Stimulated activated CD8-positive, alpha-beta memory T cell treated with anti-CD3 and anti-CD28 coated beads, Interleukin-2, amount 100 ng/mL, for 1 hour (primary cell): ENCODE results near the gene EFS.
"Not testable (repeated sequence)": the region's sequence is repeated elsewhere in the genome, so short reads cannot be mapped to it uniquely, and the experiment has no call there.

Source experiments
- DNase-seq, 2 donors: peaks; one replicate each; pipeline ENCODE4 v3.0.0-alpha.2; 2020; ENCODE audit warnings: low read depth in 2 of 2

Gene EFS

DNA sequence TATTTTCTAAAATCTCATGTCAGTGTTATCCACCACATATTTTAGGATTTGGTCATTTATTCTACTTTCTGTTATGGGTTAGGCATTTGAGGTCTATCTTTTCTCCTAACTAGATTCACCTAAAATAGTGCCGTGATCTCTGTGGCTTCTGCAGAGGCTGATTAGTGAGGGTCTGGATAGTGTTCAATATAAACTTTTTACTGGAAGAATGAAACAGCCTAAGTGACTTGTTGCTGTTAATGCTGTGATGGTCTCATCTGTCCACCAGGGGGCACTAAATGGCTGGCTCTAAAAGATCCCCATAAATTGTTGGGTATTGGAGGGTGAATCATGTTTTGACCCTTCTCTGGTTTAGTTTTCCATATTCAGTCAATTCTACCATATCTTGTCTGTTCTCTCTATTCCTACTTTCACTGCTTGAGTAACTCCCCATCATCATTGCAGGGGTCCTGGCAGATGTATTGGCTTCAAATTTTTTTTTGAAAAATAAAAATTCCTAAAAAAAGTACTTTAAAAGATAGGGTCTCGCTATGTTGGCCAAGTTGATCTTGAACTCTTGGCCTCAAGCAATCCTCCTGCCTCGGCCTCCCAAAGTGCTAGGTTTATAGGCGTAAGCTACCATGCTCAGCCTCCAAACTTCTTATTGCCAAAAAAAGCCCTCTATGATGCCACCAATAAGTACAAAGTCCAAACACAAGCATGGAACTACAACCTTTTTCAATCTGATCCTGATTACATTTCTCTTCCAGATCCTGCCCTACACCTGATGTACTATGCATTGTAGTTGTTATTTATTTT is 36.8 kb downstream of the EFS start:
- DNase-seq: peak; percentile 30 to 37

DNA sequence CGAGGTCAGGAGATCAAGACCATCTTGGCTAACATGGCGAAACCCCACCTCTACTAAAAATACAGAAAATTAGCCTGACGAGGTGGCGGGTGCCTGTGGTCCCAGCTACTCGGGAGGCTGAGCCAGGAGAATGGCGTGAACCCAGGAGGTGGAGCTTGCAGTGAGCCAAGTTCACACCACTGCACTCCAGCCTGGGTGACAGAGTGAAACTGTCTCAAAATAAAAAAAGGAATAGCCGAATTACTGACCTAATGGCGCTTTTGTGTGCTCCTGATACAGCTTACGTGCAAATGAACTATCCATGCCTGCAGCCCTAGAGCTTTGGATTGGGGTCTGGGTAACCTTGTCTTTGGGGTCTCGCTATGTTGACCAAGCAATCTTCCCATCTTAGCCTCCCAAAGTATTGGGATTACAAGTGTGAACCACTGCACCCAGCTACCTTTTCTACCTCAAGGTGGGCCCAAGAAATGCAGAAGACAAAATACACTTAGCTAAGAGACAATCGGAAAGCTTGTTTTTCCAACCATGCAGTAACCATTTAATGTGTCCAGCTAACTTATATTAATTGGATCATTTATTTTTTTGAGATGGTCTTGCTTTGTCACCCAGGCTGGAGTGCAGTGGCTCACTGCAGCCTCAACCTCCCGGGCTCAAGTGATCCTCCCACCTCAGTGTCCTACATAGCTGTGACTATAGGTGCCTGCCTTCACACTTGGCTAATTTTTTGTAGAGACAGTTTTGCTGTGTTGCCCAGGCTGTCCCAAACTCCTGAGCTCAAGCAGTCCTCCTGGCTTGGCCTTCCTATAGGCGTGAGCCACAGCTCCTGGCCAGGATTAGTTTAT is 38.3 kb downstream of the EFS start:
- no peak for DNase-seq

DNA sequence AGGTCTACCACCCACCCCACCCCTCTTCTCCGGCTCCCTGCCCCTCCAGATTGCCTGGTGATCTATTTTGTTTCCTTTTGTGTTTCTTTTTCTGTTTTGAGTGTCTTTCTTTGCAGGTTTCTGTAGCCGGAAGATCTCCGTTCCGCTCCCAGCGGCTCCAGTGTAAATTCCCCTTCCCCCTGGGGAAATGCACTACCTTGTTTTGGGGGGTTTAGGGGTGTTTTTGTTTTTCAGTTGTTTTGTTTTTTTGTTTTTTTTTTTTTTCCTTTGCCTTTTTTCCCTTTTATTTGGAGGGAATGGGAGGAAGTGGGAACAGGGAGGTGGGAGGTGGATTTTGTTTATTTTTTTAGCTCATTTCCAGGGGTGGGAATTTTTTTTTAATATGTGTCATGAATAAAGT is 39.2 kb downstream of the EFS start:
- DNase-seq: not testable (repeated sequence)

DNA sequence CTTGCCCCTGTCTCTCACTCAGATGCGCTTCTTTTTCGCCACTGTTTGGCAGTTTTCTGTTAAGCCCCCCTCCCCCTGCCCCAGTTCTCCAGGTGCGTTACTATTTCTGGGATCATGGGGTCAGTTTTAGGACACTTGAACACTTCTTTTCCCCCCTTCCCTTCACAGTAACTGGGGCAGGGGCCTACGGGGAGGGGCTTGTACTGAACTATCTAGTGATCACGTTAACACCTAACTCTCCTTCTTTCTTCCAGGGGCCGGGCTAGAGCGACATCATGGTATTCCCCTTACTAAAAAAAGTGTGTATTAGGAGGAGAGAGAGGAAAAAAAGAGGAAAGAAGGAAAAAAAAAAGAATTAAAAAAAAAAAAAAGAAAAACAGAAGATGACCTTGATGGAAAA is 40.0 kb downstream of the EFS start:
- DNase-seq: no peak

DNA sequence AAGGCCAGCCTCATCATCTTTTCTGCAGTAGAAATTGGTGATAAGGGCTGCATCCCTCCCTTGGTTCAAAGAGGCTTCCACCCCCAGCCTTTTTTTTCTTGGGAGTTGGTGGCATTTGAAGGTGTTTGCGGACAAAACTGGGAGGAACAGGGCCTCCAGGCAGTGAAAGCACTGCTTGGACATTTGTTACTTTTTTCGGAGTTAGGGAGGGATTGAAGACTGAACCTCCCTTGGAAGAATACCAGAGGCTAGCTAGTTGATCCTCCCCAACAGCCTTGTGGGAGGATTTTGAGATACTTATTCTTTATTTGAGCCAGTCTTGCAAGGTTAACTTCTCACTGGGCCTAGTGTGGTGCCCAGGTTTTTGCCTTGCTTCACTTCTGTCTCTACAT is 40.5 kb downstream of the EFS start:
- DNase-seq: no peak

DNA sequence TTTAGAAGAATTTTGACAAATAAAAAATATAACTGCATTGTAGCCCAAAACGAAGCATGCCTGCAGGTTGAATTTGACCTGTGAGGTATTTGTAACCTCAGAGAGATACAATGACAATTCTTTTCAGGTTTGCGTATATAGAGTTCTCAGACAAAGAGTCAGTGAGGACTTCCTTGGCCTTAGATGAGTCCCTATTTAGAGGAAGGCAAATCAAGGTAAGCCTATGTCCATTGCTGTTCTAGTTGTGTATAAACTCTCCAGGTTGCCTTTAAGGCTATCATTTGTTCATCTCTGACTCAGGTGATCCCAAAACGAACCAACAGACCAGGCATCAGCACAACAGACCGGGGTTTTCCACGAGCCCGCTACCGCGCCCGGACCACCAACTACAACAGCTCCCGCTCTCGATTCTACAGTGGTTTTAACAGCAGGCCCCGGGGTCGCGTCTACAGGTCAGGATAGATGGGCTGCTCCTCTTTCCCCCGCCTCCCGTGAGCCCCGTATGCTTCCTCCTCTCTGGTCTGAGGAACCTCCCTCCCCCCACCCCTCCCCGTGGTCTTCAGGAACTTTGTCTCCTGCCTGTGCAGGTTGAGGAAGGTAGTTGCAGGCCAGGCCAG is 41.0 kb downstream of the EFS start:
- DNase-seq: no peak

DNA sequence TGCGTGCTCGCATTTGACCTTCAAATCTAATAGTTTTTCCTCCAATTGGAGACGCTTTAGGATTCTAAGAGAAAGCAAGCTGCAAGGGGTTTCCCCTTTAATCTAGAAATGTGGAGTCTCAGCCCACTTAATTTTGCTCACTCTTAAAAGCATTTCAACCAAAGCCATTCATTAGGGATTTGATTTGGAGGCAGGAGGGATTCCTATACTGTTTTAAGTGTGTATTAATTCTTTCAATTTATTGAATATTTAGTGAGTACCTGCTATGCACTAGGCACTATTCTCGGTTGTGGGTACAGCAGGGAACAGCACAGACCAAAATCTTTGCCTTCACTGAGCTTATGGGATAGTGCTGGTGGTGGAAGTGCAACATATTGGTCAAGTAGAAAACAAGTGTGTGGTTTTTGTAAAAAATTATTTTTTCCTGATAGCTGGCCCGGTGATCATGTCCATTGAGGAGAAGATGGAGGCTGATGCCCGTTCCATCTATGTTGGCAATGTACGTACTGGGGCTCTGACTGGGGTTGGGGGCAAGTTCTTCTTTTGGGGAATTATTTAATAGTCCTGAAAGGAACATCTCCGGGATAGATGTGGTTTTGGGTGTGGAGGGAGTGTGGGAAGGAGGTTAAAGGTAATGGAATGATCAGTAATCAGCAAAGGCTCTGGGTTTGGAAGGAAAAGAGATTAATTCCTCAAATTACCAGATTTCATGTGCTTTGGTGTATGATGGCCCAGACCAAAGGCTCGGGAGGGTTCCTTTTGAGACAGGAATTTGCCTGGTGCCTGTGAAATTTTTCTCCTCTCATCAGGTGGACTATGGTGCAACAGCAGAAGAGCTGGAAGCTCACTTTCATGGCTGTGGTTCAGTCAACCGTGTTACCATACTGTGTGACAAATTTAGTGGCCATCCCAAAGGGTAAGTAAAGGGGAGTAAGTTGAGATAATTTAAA is 42.1 kb downstream of the EFS start:
- no peak for DNase-seq

DNA sequence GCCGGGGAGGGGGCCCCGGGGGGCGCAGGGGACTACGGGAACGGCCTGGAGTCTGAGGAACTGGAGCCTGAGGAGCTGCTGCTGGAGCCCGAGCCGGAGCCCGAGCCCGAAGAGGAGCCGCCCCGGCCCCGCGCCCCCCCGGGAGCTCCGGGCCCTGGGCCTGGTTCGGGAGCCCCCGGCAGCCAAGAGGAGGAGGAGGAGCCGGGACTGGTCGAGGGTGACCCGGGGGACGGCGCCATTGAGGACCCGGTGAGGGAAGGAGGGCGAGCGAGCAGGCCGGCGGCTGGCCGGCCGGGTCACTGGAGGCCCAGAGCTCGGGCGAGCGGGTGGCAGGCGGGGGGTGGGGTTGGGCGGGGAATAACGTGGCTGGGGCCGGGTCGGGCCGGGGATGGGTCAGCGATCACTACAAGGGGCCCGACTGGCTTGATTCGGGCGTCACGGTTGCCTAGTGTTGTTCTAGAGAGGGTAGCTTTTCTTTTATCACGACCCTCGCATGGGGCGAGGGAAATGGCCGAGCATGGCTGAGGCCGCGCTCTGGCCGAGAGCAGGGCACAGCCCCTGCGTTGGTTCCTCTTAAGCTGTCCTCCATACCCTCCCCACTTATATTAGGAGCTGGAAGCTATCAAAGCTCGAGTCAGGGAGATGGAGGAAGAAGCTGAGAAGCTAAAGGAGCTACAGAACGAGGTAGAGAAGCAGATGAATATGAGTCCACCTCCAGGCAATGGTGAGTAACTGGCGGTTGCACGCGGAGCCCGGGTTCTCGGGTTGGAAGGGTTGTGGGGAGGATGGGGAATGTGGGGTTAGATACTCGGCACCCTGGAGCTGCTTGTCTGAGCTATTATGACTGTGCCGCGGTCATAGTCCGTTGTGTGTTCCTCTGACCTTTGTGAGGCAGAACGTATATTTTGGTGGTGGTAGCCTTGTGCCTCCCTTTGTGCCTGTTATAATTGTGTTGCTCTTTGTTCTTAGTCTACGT is 43.1 kb downstream of the EFS start:
- DNase-seq: no peak

DNA sequence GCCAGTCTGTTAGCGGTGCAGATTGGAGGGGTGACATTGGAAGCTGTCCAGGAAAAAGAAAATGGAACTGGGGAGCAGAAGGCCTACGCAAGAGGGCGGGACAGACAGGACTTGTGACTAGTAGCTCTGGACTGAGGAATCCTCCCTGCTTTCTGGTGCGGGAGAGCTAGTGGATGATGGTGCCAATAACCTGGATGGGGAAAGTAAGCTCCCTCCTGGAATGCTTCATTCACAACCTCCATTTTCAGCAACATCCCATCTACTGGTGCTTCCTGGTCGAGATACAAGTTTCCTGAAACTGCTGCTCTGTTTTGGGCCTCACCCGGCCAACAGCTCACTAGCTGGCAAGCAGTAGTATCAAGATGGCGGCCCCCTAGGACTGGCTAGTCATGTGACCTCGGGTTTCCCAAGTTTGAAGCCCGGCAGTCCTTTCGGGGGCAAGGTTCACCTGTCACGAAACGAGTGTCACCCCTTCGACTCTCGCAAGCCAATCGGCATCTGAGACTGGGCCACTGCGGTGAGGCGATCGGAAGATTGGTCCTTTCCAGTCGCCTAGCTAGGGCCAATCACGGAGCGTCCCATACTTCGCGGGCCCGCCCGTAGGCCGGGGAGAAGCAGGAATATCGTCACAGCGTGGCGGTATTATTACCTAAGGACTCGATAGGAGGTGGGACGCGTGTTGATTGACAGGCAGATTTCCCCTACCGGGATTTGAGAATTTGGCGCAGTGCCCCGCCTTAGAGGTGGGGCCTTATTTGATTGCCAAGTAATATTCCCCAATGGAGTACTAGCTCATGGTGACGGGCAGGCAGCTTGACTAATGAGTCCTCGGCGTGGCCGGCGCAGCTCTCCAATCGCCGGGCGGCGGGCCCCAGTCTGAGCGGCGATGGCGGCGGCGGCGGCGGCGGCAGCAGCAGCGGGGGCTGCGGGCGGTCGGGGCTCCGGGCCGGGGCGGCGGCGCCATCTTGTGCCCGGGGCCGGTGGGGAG is 44.1 kb downstream of the EFS start, which contains the start of gene PABPN1:
PABPN1 (plus strand) TSS at position 874 of the 988 bp plus-strand sequence; CDS start at position 887, 13 bp downstream.
- peak; percentile 91 to 93 for DNase-seq

DNA sequence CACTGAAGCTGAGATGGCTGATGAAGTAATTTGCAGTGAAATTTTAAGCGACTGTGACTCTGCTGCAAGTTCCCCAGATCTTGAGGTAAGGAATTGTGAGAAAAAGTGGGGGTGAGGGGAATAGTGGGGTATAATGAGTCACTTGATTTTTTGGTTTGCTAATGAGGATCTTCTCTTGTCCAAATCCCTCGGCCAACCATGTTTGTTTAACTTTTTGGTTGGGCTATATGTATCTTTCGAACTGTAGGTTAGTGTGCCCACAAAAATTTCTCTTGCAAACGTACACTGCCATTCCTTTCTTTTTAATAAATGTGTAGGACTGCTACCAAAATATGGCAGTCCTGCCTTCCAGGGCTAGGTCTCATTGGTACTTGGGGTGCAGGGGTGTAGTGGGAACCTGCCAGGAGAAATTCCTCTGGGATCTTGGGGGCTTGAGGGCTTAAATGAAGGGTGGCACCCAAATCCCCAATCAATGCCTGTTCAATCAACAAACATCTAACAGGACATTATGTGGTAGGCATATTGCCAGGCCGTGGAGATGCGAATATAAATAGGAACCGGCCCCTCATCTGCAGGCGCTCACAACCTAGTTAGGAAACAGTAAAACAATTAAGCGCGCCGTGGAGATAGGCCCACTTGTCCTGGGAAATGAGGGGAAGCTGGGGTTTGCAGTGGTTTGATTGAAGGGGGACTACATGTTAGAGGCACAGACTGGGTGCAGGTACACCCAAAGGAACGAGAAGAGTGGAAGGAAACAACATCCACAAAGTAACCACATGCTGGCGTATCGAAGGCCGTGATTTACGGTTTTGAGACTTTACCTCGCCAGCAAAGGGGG is 45.0 kb downstream of the EFS start:
- DNase-seq: no peak

DNA sequence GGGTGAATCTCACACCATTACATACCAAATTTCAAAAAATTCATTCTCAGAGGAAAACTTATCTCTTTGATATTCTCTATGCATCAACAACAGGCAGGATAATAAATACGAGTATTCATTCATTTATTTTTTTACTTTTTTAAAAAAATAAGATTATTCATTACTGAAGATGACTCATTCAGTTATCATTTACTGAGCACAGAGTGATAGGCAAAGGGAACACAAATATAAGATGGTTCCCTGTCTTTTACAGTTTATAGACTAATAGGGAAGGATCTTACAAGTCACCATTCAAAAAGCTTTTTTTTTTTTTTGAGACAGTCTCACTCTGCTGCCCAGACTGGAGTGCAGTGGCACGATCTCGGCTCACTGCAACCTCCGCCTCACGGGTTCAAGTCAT is 48.7 kb downstream of the EFS start:
- no peak for DNase-seq

DNA sequence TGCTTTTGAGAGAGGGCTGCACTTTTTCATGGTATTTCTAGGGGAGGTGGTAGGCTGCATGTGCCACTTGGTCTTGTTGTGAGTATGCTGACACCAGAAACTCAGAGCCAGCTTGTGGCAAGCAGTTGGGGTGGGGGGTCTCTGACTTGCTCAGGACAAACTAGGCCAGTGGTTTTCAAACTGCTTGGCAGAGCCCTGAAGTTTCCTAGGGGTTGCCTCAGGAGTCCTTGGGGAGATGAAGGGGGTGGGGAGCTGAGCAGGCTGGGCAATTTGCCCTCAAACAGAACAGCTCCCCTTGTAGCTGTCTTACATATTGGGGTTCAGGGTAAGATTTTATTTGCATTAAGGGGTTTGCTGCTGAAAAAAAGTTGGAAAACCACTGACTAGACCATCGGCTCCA is 54.4 kb downstream of the EFS start:
- DNase-seq: no peak

DNA sequence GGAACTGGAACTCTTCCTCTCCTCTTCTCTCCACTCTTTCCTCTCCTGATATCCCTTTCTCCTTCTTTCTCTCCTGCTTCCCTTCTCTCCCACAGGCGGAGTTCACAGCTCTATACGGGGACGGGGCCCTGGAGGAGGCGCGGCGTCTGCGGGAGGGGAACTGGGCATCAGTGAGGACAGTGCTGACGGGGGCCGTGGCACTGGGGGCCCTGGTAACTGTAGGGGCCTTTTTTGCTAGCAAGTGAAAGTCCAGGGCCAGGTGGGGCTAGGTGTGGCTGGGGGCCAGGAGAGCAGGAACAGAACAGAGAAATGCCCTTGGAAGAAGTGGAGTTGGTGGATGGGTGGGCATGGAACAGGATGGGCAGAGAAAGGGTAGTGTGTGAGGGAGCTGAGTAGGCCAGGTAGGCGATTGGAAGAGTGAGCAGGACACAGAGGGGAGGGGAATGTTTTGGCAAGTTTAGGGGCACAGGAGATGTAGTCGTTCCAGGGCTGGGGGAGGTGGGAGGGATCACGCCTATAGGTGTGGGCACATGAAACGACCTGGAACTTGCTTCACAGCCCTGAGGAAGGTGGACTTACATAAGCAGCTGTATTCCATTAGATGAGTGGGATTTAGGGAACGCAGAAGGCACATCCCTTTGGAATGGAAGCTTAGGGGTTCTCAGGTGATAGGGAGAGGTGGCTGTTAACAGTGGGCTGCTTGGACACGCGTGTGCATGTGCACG is 56.1 kb downstream of the EFS start:
- no peak for DNase-seq

DNA sequence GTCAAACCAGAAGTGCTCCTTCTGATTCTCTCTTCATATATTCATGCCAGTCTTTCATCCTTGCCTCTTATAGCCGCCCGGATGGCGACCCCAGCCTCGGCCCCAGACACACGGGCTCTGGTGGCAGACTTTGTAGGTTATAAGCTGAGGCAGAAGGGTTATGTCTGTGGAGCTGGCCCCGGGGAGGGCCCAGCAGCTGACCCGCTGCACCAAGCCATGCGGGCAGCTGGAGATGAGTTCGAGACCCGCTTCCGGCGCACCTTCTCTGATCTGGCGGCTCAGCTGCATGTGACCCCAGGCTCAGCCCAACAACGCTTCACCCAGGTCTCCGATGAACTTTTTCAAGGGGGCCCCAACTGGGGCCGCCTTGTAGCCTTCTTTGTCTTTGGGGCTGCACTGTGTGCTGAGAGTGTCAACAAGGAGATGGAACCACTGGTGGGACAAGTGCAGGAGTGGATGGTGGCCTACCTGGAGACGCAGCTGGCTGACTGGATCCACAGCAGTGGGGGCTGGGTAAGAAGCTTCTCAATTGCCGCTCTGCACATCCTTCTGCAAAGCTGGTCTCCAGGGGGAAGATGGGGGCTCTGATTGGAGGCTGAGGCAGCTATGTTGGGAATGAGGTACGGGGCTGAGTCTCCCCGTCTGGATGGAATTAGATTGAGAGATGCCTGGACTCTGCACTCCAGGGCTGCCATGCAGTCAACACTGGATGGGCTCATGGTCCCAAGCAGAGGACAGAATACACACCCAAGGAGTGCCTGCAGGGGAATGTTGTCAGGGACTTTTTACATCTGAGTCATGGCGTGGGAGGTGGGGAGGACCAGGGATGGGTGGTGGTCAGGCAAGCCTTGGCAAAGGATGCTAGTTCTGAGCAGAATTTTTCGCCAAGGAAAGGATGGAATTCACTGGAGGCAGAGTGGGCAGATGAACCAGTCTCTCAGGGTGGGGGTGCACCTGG is 57.0 kb downstream of the EFS start:
- DNase-seq: no peak

DNA sequence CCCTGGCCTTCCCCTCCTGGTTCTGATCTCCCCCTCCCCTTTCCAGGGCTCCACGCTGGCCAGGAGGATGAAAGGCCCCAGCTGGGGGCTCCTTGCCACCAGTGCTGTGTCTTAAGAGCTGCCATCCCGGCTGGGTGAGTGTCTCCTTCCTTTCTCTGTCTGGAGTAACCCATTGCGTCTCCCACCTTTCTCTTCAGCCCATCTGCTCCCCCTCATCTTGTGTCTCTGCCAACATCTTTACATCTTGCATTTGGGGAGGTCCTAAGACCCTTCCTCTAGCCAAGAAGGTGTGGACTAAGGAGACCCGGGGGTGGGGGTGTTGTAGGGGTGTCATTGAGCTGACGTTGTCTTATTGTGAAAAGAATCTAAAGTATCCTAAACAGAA is 57.8 kb downstream of the EFS start:
- DNase-seq: no peak
